ENCODE results near the gene ANKRD39.

Gene ANKRD39

GRCh38 chr2:96856776-96857666 is 795 bp downstream of the ANKRD39 start:
- TF ChIP-seq CTCF (IDR thresholded peaks at IDR 0.05; ENCODE audit: borderline replicate concordance, control extremely low read depth, extremely low read depth, insufficient read depth, missing control alignments), result no peak
- in situ Hi-C loops (cut with MboI; ENCODE audit: low sequenced_read_pairs, unreplicated experiment), result loop anchor here (5.0 kb wide), 1 partner anchor 95 kb away; no protein-coding TSS in a partner anchor
- DNase-seq (ENCODE audit: low spot score), result no peak

DNA sequence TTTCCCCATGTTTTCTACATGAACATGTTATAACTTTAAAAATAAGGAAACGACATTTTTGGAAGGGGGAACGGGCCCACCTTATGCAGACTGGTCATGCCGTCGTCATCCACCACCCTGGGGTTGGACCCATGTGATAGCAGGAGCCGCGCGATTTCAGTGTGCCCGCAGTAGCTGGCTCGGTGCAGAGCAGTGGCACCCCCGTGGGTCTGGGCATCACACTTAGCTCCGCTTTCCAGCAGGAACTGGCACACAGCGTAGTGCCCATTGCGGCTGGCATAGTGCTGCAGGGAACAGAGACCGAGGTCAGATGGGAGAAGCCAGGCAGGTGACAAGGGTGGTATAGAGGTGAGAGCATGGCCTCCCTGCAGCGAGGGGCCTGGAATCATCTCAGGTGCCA is 4.5 kb downstream of the ANKRD39 start:
- no peak for DNase-seq (ENCODE audit: low spot score)
- in situ Hi-C loops (cut with MboI; ENCODE audit: low sequenced_read_pairs, unreplicated experiment), result no loop called here
- TF ChIP-seq CTCF (IDR thresholded peaks at IDR 0.05; ENCODE audit: borderline replicate concordance, control extremely low read depth, extremely low read depth, insufficient read depth, missing control alignments), result no peak

DNA sequence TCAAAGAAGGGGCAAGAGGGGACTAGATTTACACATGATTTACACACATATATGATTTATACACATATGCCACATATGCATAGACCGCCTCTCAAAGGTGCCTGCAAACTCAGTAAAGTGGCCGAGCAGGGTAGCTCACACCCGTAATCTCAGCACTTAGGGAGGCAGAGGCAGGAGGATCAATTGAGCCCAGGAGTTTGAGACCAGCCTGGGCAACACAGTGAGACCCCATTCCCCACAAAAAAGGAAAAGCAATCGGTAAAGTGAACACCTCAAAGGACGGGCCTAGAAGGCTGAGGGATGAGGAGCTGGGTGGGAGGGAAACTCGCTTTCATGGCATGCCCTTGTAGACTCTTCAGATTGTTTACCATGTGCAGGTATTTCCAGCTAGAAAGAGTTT is 5.1 kb downstream of the ANKRD39 start:
- in situ Hi-C loops (cut with MboI; ENCODE audit: low sequenced_read_pairs, unreplicated experiment), result no loop called here
- TF ChIP-seq CTCF (IDR thresholded peaks at IDR 0.05; ENCODE audit: borderline replicate concordance, control extremely low read depth, extremely low read depth, insufficient read depth, missing control alignments), result no peak
- no peak for DNase-seq (ENCODE audit: low spot score)

DNA sequence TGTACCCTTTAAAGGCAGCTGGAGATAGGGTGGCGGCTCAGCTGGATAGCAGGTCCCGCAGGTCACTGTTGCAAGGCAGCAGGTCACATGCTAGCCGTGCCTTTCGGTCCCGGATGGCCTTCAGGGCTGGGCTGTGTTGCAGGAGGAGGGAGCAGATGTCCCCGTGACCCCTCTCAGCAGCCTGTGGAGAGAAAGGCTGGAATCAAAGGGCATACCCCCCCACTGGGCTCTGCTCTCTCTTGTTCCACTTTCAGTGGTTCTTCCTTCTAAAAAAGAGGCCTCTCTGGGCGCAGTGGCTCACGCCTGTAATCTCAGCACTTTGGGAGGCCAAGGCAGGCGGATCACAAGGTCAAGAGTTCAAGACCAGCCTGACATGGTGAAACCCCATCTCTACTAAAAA is 9.6 kb downstream of the ANKRD39 start:
- no peak for DNase-seq (ENCODE audit: low spot score)
- in situ Hi-C loops (cut with MboI; ENCODE audit: low sequenced_read_pairs, unreplicated experiment), result no loop called here

DNA sequence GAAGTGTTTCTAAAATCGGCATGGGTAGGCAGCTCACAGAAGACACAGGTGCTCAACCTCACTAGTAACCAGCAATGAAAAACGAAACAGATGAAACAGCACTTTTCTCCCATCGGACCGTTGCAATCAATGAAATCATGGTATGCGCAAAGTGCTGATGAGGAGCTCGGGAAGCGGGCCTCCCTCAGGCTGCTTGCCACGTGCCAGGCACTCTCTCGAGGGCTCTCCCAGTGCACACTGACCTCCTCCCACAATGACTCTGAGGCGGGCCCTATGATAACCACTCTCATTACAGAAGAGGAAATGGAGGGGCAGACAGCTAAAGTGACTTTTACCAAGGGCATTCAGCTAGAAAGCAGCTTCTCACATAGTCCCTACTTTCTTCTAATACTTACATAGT is 10.2 kb downstream of the ANKRD39 start:
- no peak for TF ChIP-seq CTCF (IDR thresholded peaks at IDR 0.05; ENCODE audit: borderline replicate concordance, control extremely low read depth, extremely low read depth, insufficient read depth, missing control alignments)
- no peak for DNase-seq (ENCODE audit: low spot score)
- in situ Hi-C loops (cut with MboI; ENCODE audit: low sequenced_read_pairs, unreplicated experiment), result no loop called here

More for the DNA sequence above, 9.6 kb downstream of the ANKRD39 start:
- TF ChIP-seq CTCF (IDR thresholded peaks at IDR 0.05; ENCODE audit: borderline replicate concordance, control extremely low read depth, extremely low read depth, insufficient read depth, missing control alignments), result no peak

- no peak for TF ChIP-seq CTCF (IDR thresholded peaks at IDR 0.05; ENCODE audit: borderline replicate concordance, control extremely low read depth, extremely low read depth, insufficient read depth, missing control alignments)
- in situ Hi-C loops (cut with MboI; ENCODE audit: low sequenced_read_pairs, unreplicated experiment), result no loop called here
- DNase-seq (ENCODE audit: low spot score), result no peak
These were observed 11.0 kb downstream of the ANKRD39 start for GRCh38 chr2:96846825-96847224.

Measured in GM13976 (cell line).